Body of pancreas (tissue), 4 donors: Measurements from ENCODE around the gene CPOX. TPM values are rescaled to one million over a fixed set of nuclear protein-coding genes. Genes with fewer than 3 reads are reported as not detected.

Experiments used
- ATAC-seq: fragments of 150-250 bp; one replicate; pipeline ENCODE4 v1.9.1; 2016
- DNase-seq, 4 donors: peaks; one replicate each; pipeline ENCODE4 v3.0.0-alpha.2; 2019
- H3K27ac ChIP-seq, 4 donors: fragments of 200-600 bp; sonication (generic); 1 replicate in 3 of 4; 2 replicates in 1 of 4; pipeline versions ENCODE4 v1.5.1 to v1.6.1; 2016 to 2019; ENCODE audit warnings: mild to moderate bottlenecking in 1 of 4, mixed read lengths in 1 of 4, moderate library complexity in 1 of 4
- H3K27me3 ChIP-seq, 2 donors: fragments of 200-600 bp; sonication (generic); one replicate each; pipeline ENCODE4 v1.6.0; 2016; ENCODE audit warnings: mild to moderate bottlenecking in 1 of 2
- H3K36me3 ChIP-seq, 2 donors: fragments of 200-600 bp; sonication (generic); replicated peaks in 1 of 2; 2 replicates each; pipeline ENCODE4 v1.5.1; 2016; ENCODE audit warnings: low read depth in 2 of 2; ENCODE audit not compliant: insufficient read depth in 1 of 2
- H3K4me1 ChIP-seq: fragments of 200-600 bp; sonication (generic); one replicate; pipeline ENCODE4 v1.6.0; 2016
- H3K4me3 ChIP-seq, 2 donors: fragments of 200-600 bp; sonication (generic); 1 replicate in 1 of 2; 2 replicates in 1 of 2; pipeline ENCODE4 v1.5.1; 2016 to 2019
- H3K9me3 ChIP-seq, 3 donors: fragments of 200-600 bp; sonication (generic); 1 replicate in 2 of 3; 2 replicates in 1 of 3; pipeline ENCODE4 v1.5.1; 2016
- CTCF ChIP-seq, 7 experiments: fragments of 450-650 bp in 4 of 7; fragments of 200-600 bp in 3 of 7; sonication (generic) in 3 of 7; IDR thresholded peaks; one replicate each; pipeline ENCODE4 v1.5.1; 2016 to 2019; ENCODE audit warnings: antibody characterized with exemption in 7 of 7
- POLR2A ChIP-seq, 3 donors: fragments of 450-650 bp; IDR thresholded peaks; one replicate each; pipeline ENCODE4 v1.6.1; 2016; ENCODE audit warnings: antibody characterized with exemption in 3 of 3, mild to moderate bottlenecking in 2 of 3
- WGBS, 2 donors: methylation state at CpG; one replicate each; pipeline ENCODE4 v1.1.5; 2017; 5-methylcytosine and 5-hydroxymethylcytosine counted together
- intact Hi-C: fragments of 100-400 bp; cut with DNase I; formaldehyde crosslinking; loops from one replicate; pipeline ENCODE4 v1.15.1; 2023
- total RNA-seq, 2 donors: library from RNA; depleted of rRNA; stranded (reverse); fragments of >200 nt; gene quantifications; one replicate each; pipeline ENCODE4 v1.1.0, GENCODE V29; 2016

Gene CPOX
- total RNA-seq, 2 donors from 2014 or later: 14.8 to 25.4 TPM

GRCh38 chr3:98534168-98534567, 59.2 kb downstream of the CPOX start:
- intact Hi-C loops: no loop called here
- no peak overlapping the region for H3K27ac ChIP-seq
- H3K4me1 ChIP-seq: no peaks in the 10 kb centered on the region
- TF ChIP-seq CTCF (IDR thresholded peaks at IDR 0.05): no peak
- TF ChIP-seq POLR2A (IDR thresholded peaks at IDR 0.05): no peak
- H3K4me3 ChIP-seq: no peak overlapping the region
- ATAC-seq (no peak), DNase-seq (no peak)
- 90 to 95% methylated on average over 2 of the region's 2 CpGs for WGBS, 2 donors
- H3K9me3 ChIP-seq: no peaks in the 10 kb centered on the region
- H3K36me3 ChIP-seq: no peaks in the 10 kb centered on the region
- no peaks in the 10 kb centered on the region for H3K27me3 ChIP-seq

- Histone ChIP-seq H3K27me3 (no peaks in the 10 kb centered on the region), H3K9me3 (no peaks in the 10 kb centered on the region), H3K4me3 (no peak overlapping the region), H3K4me1 (no peaks in the 10 kb centered on the region), H3K36me3 (no peaks in the 10 kb centered on the region), H3K27ac (no peak overlapping the region)
- WGBS, 2 donors: 63 to 75% methylated on average over 6 of the region's 6 CpGs
- DNase-seq (no peak), ATAC-seq (no peak)
- no peak for TF ChIP-seq CTCF (IDR thresholded peaks at IDR 0.05)
- TF ChIP-seq POLR2A (IDR thresholded peaks at IDR 0.05): no peak
- intact Hi-C loops: no loop called here
Observed at GRCh38 chr3:98532709-98533571, 60.5 kb downstream of the CPOX start.

GRCh38 chr3:98532275-98532637, 61.2 kb downstream of the CPOX start:
- Histone ChIP-seq H3K4me3 (no peak overlapping the region), H3K27ac (no peak overlapping the region), H3K4me1 (no peaks in the 10 kb centered on the region), H3K9me3 (no peaks in the 10 kb centered on the region), H3K27me3 (no peaks in the 10 kb centered on the region), H3K36me3 (no peaks in the 10 kb centered on the region)
- intact Hi-C loops: no loop called here
- TF ChIP-seq CTCF (IDR thresholded peaks at IDR 0.05): no peak
- TF ChIP-seq POLR2A (IDR thresholded peaks at IDR 0.05): no peak
- no peak for DNase-seq
- no peak for ATAC-seq
- WGBS, 2 donors: 69 to 77% methylated on average over 5 of the region's 5 CpGs

- intact Hi-C loops: no loop called here
- ATAC-seq (no peak), DNase-seq (no peak)
- Histone ChIP-seq H3K36me3 (no peaks in the 10 kb centered on the region), H3K9me3 (no peaks in the 10 kb centered on the region), H3K27me3 (no peaks in the 10 kb centered on the region), H3K4me3 (no peak within 1 kb of the TSS), H3K27ac (no peak within 1 kb of the TSS), H3K4me1 (no peaks in the 10 kb centered on the region)
- WGBS, 2 donors: 67 to 68% methylated on average over 7 of the region's 7 CpGs
- no peak for TF ChIP-seq CTCF (IDR thresholded peaks at IDR 0.05)
- TF ChIP-seq POLR2A (IDR thresholded peaks at IDR 0.05): no peak
Observed at GRCh38 chr3:98531622-98532274, 61.7 kb downstream of the CPOX start, which contains the start of gene GPR15. Gene GPR15, plus strand, starts transcription at chr3:98531978. Its CDS starts 56 bp downstream, at chr3:98532034.
